ENCODE measurements around the gene PPM1G. TPM values are rescaled to one million over a fixed set of nuclear protein-coding genes. Genes with fewer than 3 reads are reported as not detected.
A peak's percentile ranks its signal among the peaks of the same experiment; 100 is the strongest.

PPM1G gene
- total RNA-seq, 2 donors from 2014 or later: 63.0 to 119 TPM

DNA sequence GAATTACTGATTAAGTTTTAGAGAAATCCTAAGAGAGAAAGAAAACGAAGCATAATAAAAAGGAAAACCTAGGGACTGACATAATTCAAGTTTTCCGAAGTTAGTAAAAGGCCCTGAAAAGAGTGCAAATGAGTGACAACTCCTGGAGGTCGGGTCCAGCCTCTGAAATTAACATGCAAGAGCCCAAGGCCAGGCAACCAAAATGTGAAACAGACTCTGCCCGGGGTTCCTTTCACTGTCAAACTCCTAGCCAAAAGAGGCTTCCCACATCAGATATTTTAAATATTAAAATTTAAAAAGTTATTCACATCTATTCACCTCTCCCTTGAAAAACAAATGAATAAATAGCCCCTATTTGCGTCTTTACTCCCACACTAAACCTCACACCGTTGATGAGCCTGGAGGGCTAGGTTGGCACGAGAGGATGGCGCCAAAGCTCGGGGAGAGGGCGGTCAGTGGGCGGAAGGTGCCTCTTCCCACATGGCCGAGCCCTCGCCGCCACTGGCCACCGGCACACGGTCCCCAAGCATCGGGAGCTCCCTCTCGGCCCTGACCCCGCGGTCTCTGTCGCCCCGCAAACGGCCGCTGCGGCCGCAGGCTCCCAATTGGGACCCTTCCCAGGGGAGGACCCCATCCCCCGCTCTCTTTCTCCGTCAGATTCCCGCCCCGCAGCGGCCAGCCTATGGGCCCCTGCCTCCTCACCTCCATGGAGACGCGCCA lies 630 bp downstream of the PPM1G start:
- H3K4me1 ChIP-seq: peaks cover 3% of the 10 kb centered on the region
- H3K36me3 ChIP-seq: no peaks in the 10 kb centered on the region
- TF ChIP-seq, protein P1, sequence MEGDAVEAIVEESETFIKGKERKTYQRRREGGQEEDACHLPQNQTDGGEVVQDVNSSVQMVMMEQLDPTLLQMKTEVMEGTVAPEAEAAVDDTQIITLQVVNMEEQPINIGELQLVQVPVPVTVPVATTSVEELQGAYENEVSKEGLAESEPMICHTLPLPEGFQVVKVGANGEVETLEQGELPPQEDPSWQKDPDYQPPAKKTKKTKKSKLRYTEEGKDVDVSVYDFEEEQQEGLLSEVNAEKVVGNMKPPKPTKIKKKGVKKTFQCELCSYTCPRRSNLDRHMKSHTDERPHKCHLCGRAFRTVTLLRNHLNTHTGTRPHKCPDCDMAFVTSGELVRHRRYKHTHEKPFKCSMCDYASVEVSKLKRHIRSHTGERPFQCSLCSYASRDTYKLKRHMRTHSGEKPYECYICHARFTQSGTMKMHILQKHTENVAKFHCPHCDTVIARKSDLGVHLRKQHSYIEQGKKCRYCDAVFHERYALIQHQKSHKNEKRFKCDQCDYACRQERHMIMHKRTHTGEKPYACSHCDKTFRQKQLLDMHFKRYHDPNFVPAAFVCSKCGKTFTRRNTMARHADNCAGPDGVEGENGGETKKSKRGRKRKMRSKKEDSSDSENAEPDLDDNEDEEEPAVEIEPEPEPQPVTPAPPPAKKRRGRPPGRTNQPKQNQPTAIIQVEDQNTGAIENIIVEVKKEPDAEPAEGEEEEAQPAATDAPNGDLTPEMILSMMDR (IDR thresholded peaks at IDR 0.05): no peak
- DNase-seq: peak; percentile 36
- intact Hi-C loops (cut with DNase I): no loop called here
- no peaks in the 10 kb centered on the region for H3K9me3 ChIP-seq
- no peaks in the 10 kb centered on the region for H3K27me3 ChIP-seq
- H3K9ac ChIP-seq (ENCODE audit: low read depth in 2 of 2, low read length in 2 of 2): peak overlapping the region; percentile 84 to 88
- H3K27ac ChIP-seq: peak overlapping the region; percentile 83
- peak overlapping the region; percentile 100 for H3K4me3 ChIP-seq

GRCh38 chr2:27407798-27408491 lies 1.4 kb downstream of the PPM1G start:
- Histone ChIP-seq H3K36me3 (no peaks in the 10 kb centered on the region), H3K9me3 (no peaks in the 10 kb centered on the region), H3K27ac (peak overlapping the region; percentile 83), H3K4me3 (peak overlapping the region; percentile 100), H3K4me1 (peaks cover 3% of the 10 kb centered on the region), H3K9ac (ENCODE audit: low read depth in 2 of 2, low read length in 2 of 2) (peak overlapping the region in 1 of 2 donors; percentile 84), H3K27me3 (no peaks in the 10 kb centered on the region)
- TF ChIP-seq, protein P1 (IDR thresholded peaks at IDR 0.05): peak; percentile 46
- intact Hi-C loops (cut with DNase I): no loop called here
- DNase-seq: peak; percentile 64

GRCh38 chr2:27400348-27401135 lies 8.8 kb downstream of the PPM1G start:
- Histone ChIP-seq H3K9ac (ENCODE audit: low read depth in 2 of 2, low read length in 2 of 2) (no peak overlapping the region), H3K9me3 (no peaks in the 10 kb centered on the region), H3K4me1 (no peaks in the 10 kb centered on the region), H3K4me3 (no peak overlapping the region), H3K36me3 (no peaks in the 10 kb centered on the region), H3K27ac (no peak overlapping the region), H3K27me3 (no peaks in the 10 kb centered on the region)
- TF ChIP-seq, protein P1 (IDR thresholded peaks at IDR 0.05): no peak
- DNase-seq: no peak
- intact Hi-C loops (cut with DNase I): no loop called here

- intact Hi-C loops (cut with DNase I): no loop called here
- Histone ChIP-seq H3K9ac (ENCODE audit: low read depth in 2 of 2, low read length in 2 of 2) (no peak overlapping the region), H3K27ac (no peak overlapping the region), H3K4me1 (no peaks in the 10 kb centered on the region), H3K27me3 (no peaks in the 10 kb centered on the region), H3K36me3 (no peaks in the 10 kb centered on the region), H3K9me3 (no peaks in the 10 kb centered on the region), H3K4me3 (no peak overlapping the region)
- TF ChIP-seq, protein P1 (IDR thresholded peaks at IDR 0.05): no peak
- DNase-seq: no peak
Observed at GRCh38 chr2:27398962-27399361, 10.4 kb downstream of the PPM1G start.

DNA sequence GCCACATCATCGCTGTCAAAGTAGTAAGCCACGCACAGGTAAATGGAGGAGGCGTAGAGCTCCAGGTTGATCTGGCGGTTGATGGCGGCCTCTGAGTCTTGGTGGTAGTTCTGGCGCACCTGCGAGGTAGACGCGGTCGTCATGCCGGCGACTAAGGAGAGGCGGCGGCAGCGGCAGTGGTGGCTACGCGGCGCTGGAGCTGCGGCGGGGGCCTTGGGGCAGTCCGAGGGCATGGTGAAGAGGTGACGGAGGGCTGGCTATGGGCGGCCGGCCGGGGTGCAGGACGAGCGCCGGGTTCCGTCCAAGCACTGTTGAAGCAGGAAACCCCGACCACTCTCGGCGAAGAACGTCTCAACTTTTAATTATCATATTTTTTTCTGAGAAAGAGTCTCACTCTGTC lies 16.2 kb downstream of the PPM1G start:
- Histone ChIP-seq H3K9ac (ENCODE audit: low read depth in 2 of 2, low read length in 2 of 2) (no peak overlapping the region), H3K27ac (no peak overlapping the region), H3K9me3 (no peaks in the 10 kb centered on the region), H3K36me3 (no peaks in the 10 kb centered on the region), H3K4me1 (no peaks in the 10 kb centered on the region), H3K27me3 (no peaks in the 10 kb centered on the region), H3K4me3 (no peak overlapping the region)
- no peak for DNase-seq
- intact Hi-C loops (cut with DNase I): no loop called here
- TF ChIP-seq, protein P1 (IDR thresholded peaks at IDR 0.05): no peak

All from colonic mucosa (tissue), 4 donors.